Measurements from ENCODE around the gene JOSD1. TPM values are rescaled to one million over a fixed set of nuclear protein-coding genes. Genes with fewer than 3 reads are reported as not detected.
A peak's percentile ranks its signal among the peaks of the same experiment; 100 is the strongest.

The JOSD1 gene
- total and polyA plus RNA-seq, 10 of the 15 experiments (the other 5 are each of a cell fraction or from before 2014, with no cell fraction given), result 6.2 to 54.6 (median 40.5) TPM

DNA sequence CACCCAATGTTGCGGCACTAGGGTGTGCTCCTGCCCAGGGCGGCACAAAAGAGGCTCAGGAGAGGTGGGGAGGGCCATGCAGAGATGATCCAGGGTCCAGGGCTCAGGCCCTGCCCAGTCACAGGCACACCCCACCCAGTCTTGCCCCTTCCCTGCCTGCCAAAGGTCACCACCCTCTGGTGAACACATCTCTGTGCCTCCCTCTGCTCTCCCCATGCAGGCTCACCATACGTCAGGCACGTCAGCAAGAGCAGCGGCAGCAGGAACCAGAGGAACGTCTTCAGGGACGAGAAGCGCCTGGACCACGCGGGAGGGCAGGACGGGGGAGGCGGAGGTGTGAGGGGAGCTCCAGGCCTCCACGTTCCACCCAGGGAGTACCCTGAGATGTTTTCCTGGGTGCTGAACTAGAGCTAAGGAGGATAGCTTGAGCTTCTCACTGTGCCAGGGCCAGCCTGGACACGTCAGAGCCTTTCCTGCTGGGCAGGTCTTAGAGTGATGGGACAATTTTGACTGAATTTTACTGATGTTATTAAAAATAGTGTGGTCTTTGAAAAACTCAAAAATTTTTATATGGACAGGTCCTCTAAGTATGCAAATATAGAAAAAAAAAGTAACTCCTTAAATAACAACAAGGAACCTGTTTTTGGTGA lies 47.9 kb upstream of the JOSD1 start:
- H3K4me2 ChIP-seq (ENCODE audit: control insufficient read depth, insufficient read depth), result no peak overlapping the region
- ATAC-seq (no peak), DNase-seq (ENCODE audit: low read depth, low spot score) (no peak), FAIRE-seq (no peak)
- intact Hi-C loops (cut with micrococcal nuclease; ENCODE audit: unreplicated experiment) (no loop called here), in situ Hi-C loops (cut with MboI) (no loop called here)
- TF ChIP-seq, protein P1, sequence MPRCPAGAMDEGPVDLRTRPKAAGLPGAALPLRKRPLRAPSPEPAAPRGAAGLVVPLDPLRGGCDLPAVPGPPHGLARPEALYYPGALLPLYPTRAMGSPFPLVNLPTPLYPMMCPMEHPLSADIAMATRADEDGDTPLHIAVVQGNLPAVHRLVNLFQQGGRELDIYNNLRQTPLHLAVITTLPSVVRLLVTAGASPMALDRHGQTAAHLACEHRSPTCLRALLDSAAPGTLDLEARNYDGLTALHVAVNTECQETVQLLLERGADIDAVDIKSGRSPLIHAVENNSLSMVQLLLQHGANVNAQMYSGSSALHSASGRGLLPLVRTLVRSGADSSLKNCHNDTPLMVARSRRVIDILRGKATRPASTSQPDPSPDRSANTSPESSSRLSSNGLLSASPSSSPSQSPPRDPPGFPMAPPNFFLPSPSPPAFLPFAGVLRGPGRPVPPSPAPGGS (IDR thresholded peaks at IDR 0.05; ENCODE audit: borderline replicate concordance, insufficient read depth, low read depth, low read length, poor library complexity, severe bottlenecking), result no peak
- TF ChIP-seq FOS (IDR thresholded peaks at IDR 0.05; ENCODE audit: borderline replicate concordance, extremely low read depth, insufficient read length) (no peak), TCF3 (IDR thresholded peaks at IDR 0.05; ENCODE audit: borderline replicate concordance, insufficient read depth, low read depth, low read length) (no peak), POLR2A (IDR thresholded peaks at IDR 0.05; ENCODE audit: low read depth, low read length) (peak; percentile 56), POLR2AphosphoS2 (IDR thresholded peaks at IDR 0.05; ENCODE audit: low read depth, low read length) (no peak), NFYB (IDR thresholded peaks at IDR 0.05; ENCODE audit: insufficient read depth, low read depth, low read length) (no peak)
- SMC1A ChIA-PET (ENCODE audit: uncharacterized antibody, unreplicated experiment), result no interaction called here
- H4K20me1 ChIP-seq (ENCODE audit: control insufficient read depth, insufficient read depth), result no peaks in the 10 kb centered on the region
- BruUV-seq (replicated peaks), result no TSS peak
- H3K9me3 ChIP-seq (replicated peaks; ENCODE audit: control insufficient read depth, insufficient read depth, low read length), result no peaks in the 10 kb centered on the region
- H3K9ac ChIP-seq (ENCODE audit: control insufficient read depth, insufficient read depth, low read length), result no peak overlapping the region
- H3K36me3 ChIP-seq (ENCODE audit: control insufficient read depth in 2 of 2, insufficient read depth in 2 of 2, low read length in 1 of 2), result peaks cover 41 to 43% of the 10 kb centered on the region in 2 experiments
- H2AFZ ChIP-seq (ENCODE audit: control insufficient read depth, low read depth, low read length), result no peak overlapping the region
- RAD21 ChIA-PET (ENCODE audit: unreplicated experiment), result no interaction called here
- POLR2A ChIA-PET, result interaction anchor here (1.0 to 1.1 kb wide), 2 partner anchors 10 to 56 kb away, joined by 3 read pairs; no protein-coding TSS in a partner anchor
- H3K4me3 ChIP-seq, result no peak overlapping the region
- H3K79me2 ChIP-seq (ENCODE audit: control insufficient read depth, insufficient read depth, low read length), result peaks cover 26% of the 10 kb centered on the region
- no peak overlapping the region for H3K27ac ChIP-seq (ENCODE audit: control insufficient read depth, insufficient read depth)
- H3K4me1 ChIP-seq (ENCODE audit: control insufficient read depth, insufficient read depth, low read length), result peaks cover 27% of the 10 kb centered on the region
- no peaks in the 10 kb centered on the region for H3K27me3 ChIP-seq (replicated peaks in 1 of 2; ENCODE audit: control insufficient read depth in 2 of 2, insufficient read depth in 2 of 2, low read length in 1 of 2)
- 96% methylated on average over 14 of the region's 14 CpGs for whole genome bisulfite sequencing (ENCODE audit: insufficient coverage, insufficient replicate concordance, low lambda C conversion rate, missing lambda C conversion rate)
- CTCF ChIA-PET, result interaction anchor here (1.6 to 2.1 kb wide), 4 partner anchors 14 to 26 kb away, joined by 5 to 10 read pairs (median 6); no protein-coding TSS in a partner anchor
